ENCODE results near the gene SS18. TPM values are rescaled to one million over a fixed set of nuclear protein-coding genes. Genes with fewer than 3 reads are reported as not detected.

The SS18 gene
- total and polyA plus RNA-seq, 2 experiments from 2014 or later: 43.4 to 111 TPM

DNA sequence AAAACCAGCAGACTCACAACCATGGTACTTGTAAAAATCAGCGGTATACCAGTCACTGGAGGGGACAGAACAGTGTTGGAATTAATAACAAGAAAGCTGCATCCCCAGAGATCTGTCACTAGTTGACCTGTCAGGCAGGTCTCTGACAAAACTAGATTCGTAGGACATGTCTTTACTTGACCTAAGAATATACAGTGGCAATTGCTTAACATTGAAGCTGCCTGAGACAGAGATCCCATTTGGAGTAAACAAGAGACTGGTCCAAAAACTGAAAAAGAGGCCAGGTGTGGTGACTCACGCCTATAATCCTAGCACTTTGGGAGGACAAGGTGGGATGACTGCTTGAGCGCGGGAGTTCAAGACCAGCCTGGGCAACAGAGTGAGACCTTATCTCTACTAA is 7.2 kb upstream of the SS18 start:
- H3K9me3 ChIP-seq (ENCODE audit: low read depth): no peaks in the 10 kb centered on the region
- H3K27ac ChIP-seq: no peak overlapping the region
- H3K79me2 ChIP-seq: no peaks in the 10 kb centered on the region
- H2AFZ ChIP-seq: no peak overlapping the region
- no peaks in the 10 kb centered on the region for H3K36me3 ChIP-seq (replicated peaks; ENCODE audit: insufficient read depth, low read depth)
- H3K9me2 ChIP-seq (replicated peaks; ENCODE audit: insufficient read depth): no peaks in the 10 kb centered on the region
- no peak for DNase-seq (ENCODE audit: low spot score)
- H3K4me2 ChIP-seq: no peak overlapping the region
- WGBS (ENCODE audit: low lambda C conversion rate, missing lambda C conversion rate): 93% methylated on average over 5 of the region's 5 CpGs
- no peak overlapping the region for H3K4me3 ChIP-seq
- no peak for TF ChIP-seq EZH2phosphoT487 (IDR thresholded peaks at IDR 0.05; ENCODE audit: low read depth, severe bottlenecking, unreplicated experiment)
- TF ChIP-seq CTCF (IDR thresholded peaks at IDR 0.05; ENCODE audit: poor library complexity): no peak
- TF ChIP-seq EZH2 (IDR thresholded peaks at IDR 0.05; ENCODE audit: borderline replicate concordance): no peak
- H3K4me1 ChIP-seq (ENCODE audit: insufficient read depth): no peaks in the 10 kb centered on the region
- no peaks in the 10 kb centered on the region for H3K27me3 ChIP-seq
- H4K20me1 ChIP-seq (ENCODE audit: insufficient read depth, poor library complexity, severe bottlenecking): no peaks in the 10 kb centered on the region

- H3K9me2 ChIP-seq (replicated peaks; ENCODE audit: insufficient read depth): no peaks in the 10 kb centered on the region
- H3K4me1 ChIP-seq (ENCODE audit: insufficient read depth): no peaks in the 10 kb centered on the region
- H3K27ac ChIP-seq: no peak overlapping the region
- H2AFZ ChIP-seq: no peak overlapping the region
- WGBS (ENCODE audit: low lambda C conversion rate, missing lambda C conversion rate): 100% methylated on average over 1 of the region's 1 CpG
- TF ChIP-seq EZH2phosphoT487 (IDR thresholded peaks at IDR 0.05; ENCODE audit: low read depth, severe bottlenecking, unreplicated experiment) (no peak), CTCF (IDR thresholded peaks at IDR 0.05; ENCODE audit: poor library complexity) (no peak), EZH2 (IDR thresholded peaks at IDR 0.05; ENCODE audit: borderline replicate concordance) (no peak)
- no peaks in the 10 kb centered on the region for H3K9me3 ChIP-seq (ENCODE audit: low read depth)
- DNase-seq (ENCODE audit: low spot score): no peak
- no peak overlapping the region for H3K4me3 ChIP-seq
- H3K79me2 ChIP-seq: no peaks in the 10 kb centered on the region
- H3K27me3 ChIP-seq: no peaks in the 10 kb centered on the region
- H3K4me2 ChIP-seq: no peak overlapping the region
- H3K36me3 ChIP-seq (replicated peaks; ENCODE audit: insufficient read depth, low read depth): no peaks in the 10 kb centered on the region
- H4K20me1 ChIP-seq (ENCODE audit: insufficient read depth, poor library complexity, severe bottlenecking): no peaks in the 10 kb centered on the region
Observed at GRCh38 chr18:26096852-26097251, 6.4 kb upstream of the SS18 start.

DNA sequence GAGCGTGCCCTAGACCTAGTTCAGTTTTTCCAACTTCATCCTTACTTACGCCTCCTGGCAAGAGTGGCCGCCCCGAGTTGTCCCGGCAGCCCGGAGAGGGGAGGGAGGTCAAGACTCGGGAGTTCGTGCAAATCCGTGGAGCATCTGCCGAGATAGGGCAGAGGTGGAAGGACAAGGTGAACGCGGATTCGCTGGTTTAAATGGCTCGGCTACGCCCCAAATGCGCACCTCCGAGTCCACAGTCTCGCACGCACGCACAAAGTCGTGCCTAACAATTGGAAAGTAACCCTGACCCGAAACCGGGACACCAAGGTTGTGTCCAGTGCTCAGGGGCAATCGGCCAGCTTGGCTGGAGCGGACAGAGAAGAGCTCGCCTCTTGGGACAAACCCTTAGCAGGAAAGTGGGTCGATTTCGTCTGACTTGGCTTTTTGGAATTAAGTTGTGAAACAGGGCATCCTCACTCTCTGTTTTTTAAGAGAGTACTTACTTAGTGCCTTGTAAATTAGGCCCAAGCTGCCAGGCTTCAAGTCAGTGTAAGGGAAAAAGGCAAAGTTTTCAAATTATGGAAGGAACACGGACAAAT is 726 bp upstream of the SS18 start:
- no peaks in the 10 kb centered on the region for H3K27me3 ChIP-seq
- H3K36me3 ChIP-seq (replicated peaks; ENCODE audit: insufficient read depth, low read depth): no peaks in the 10 kb centered on the region
- 3% methylated on average over 29 of the region's 29 CpGs for WGBS (ENCODE audit: low lambda C conversion rate, missing lambda C conversion rate)
- TF ChIP-seq CTCF (IDR thresholded peaks at IDR 0.05; ENCODE audit: poor library complexity) (no peak), EZH2 (IDR thresholded peaks at IDR 0.05; ENCODE audit: borderline replicate concordance) (no peak), EZH2phosphoT487 (IDR thresholded peaks at IDR 0.05; ENCODE audit: low read depth, severe bottlenecking, unreplicated experiment) (no peak)
- no peaks in the 10 kb centered on the region for H3K9me2 ChIP-seq (replicated peaks; ENCODE audit: insufficient read depth)
- H3K4me3 ChIP-seq: peak overlapping the region; percentile 95
- peaks cover 36% of the 10 kb centered on the region for H3K79me2 ChIP-seq
- H3K9me3 ChIP-seq (ENCODE audit: low read depth): no peaks in the 10 kb centered on the region
- H3K4me2 ChIP-seq: peak overlapping the region; percentile 77
- H3K4me1 ChIP-seq (ENCODE audit: insufficient read depth): peaks cover 14% of the 10 kb centered on the region
- DNase-seq (ENCODE audit: low spot score): no peak
- peak overlapping the region; percentile 100 for H3K27ac ChIP-seq
- peaks cover 38% of the 10 kb centered on the region for H4K20me1 ChIP-seq (ENCODE audit: insufficient read depth, poor library complexity, severe bottlenecking)
- peak overlapping the region; percentile 66 for H2AFZ ChIP-seq

Data from hepatocyte (in vitro differentiated cells).